Neutrophil (primary cell): ENCODE results near the gene FGFRL1.
"Not testable (repeated sequence)": the region's sequence is repeated elsewhere in the genome, so short reads cannot be mapped to it uniquely, and the experiment has no call there.

Experiments used
- H3K27ac ChIP-seq: fragments of 200-600 bp; sonication (generic); 2 replicates; pipeline ENCODE4 v1.5.1; 2016; ENCODE audit warnings: mild to moderate bottlenecking, moderate library complexity
- H3K27me3 ChIP-seq: fragments of 200-600 bp; sonication (generic); 2 replicates; pipeline ENCODE4 v1.6.0; 2016; ENCODE audit warnings: mild to moderate bottlenecking
- H3K36me3 ChIP-seq: fragments of 200-600 bp; sonication (generic); 2 replicates; pipeline ENCODE4 v1.5.1; 2017
- H3K4me1 ChIP-seq, 2 experiments: fragments of 200-600 bp in 1 of 2; sonication (generic) in 1 of 2; 1 replicate in 1 of 2; 2 replicates in 1 of 2; pipeline versions ENCODE4 v1.5.1 to v1.6.1; 2013 to 2016; ENCODE audit warnings: low read depth in 1 of 2, low read length in 1 of 2, mild to moderate bottlenecking in 1 of 2, moderate library complexity in 1 of 2; ENCODE audit not compliant: control insufficient read depth in 1 of 2, insufficient read depth in 1 of 2
- H3K4me3 ChIP-seq, 2 experiments: fragments of 200-600 bp in 1 of 2; sonication (generic) in 1 of 2; 1 replicate in 1 of 2; 2 replicates in 1 of 2; pipeline ENCODE4 v1.5.1; 2013 to 2016; ENCODE audit warnings: low read depth in 1 of 2, low read length in 1 of 2, mild to moderate bottlenecking in 1 of 2, moderate library complexity in 1 of 2
- H3K9me3 ChIP-seq: fragments of 200-600 bp; sonication (generic); 2 replicates; pipeline ENCODE4 v1.5.1; 2016
- CTCF ChIP-seq: fragments of 200-600 bp; sonication (generic); IDR thresholded peaks from 2 replicates; pipeline ENCODE4 v1.5.1; 2016; ENCODE audit warnings: antibody characterized with exemption

The FGFRL1 gene

GRCh38 chr4:1051472-1051871 is 40.0 kb downstream of the FGFRL1 start:
- Histone ChIP-seq H3K27ac (no peak overlapping the region), H3K27me3 (peaks cover 73% of the 10 kb centered on the region), H3K4me3 (no peak overlapping the region), H3K36me3 (no peaks in the 10 kb centered on the region), H3K9me3 (no peaks in the 10 kb centered on the region), H3K4me1 (no peaks in the 10 kb centered on the region)
- TF ChIP-seq CTCF: no peak

- TF ChIP-seq CTCF: no peak
- H3K27me3 ChIP-seq: peaks cover 73% of the 10 kb centered on the region
Observed at GRCh38 chr4:1052231-1052671, 40.8 kb downstream of the FGFRL1 start.

GRCh38 chr4:1053080-1053661 is 41.7 kb downstream of the FGFRL1 start:
- peaks cover 68% of the 10 kb centered on the region for H3K27me3 ChIP-seq
- no peak for TF ChIP-seq CTCF
- no peaks in the 10 kb centered on the region for H3K4me1 ChIP-seq
- no peak overlapping the region for H3K27ac ChIP-seq
- no peaks in the 10 kb centered on the region for H3K36me3 ChIP-seq
- H3K9me3 ChIP-seq: no peaks in the 10 kb centered on the region
- no peak overlapping the region for H3K4me3 ChIP-seq

More at GRCh38 chr4:1052231-1052671, 40.8 kb downstream of the FGFRL1 start:
- Histone ChIP-seq H3K4me3 (no peak overlapping the region), H3K36me3 (no peaks in the 10 kb centered on the region), H3K27ac (no peak overlapping the region), H3K4me1 (no peaks in the 10 kb centered on the region), H3K9me3 (no peaks in the 10 kb centered on the region)

- not testable (repeated sequence) for H3K4me1 ChIP-seq, H3K4me3 ChIP-seq, H3K36me3 ChIP-seq, H3K9me3 ChIP-seq, H3K27ac ChIP-seq
- H3K27me3 ChIP-seq: peaks cover 63% of the 10 kb centered on the region
Observed at GRCh38 chr4:1053891-1054290, 42.5 kb downstream of the FGFRL1 start.

GRCh38 chr4:1054696-1055242 is 43.3 kb downstream of the FGFRL1 start:
- not testable (repeated sequence) for H3K27ac ChIP-seq, H3K4me3 ChIP-seq, H3K36me3 ChIP-seq, H3K9me3 ChIP-seq, H3K4me1 ChIP-seq
- peaks cover 61% of the 10 kb centered on the region for H3K27me3 ChIP-seq

- not testable (repeated sequence) for H3K36me3 ChIP-seq, H3K27ac ChIP-seq, H3K4me3 ChIP-seq, H3K9me3 ChIP-seq, H3K4me1 ChIP-seq
- H3K27me3 ChIP-seq: peaks cover 61% of the 10 kb centered on the region
Observed at GRCh38 chr4:1055243-1055701, 43.8 kb downstream of the FGFRL1 start.

- H3K27ac ChIP-seq: no peak overlapping the region
- H3K4me1 ChIP-seq: no peaks in the 10 kb centered on the region
- H3K36me3 ChIP-seq: no peaks in the 10 kb centered on the region
- H3K27me3 ChIP-seq: peaks cover 59% of the 10 kb centered on the region
- no peak overlapping the region for H3K4me3 ChIP-seq
- H3K9me3 ChIP-seq: no peaks in the 10 kb centered on the region
- TF ChIP-seq CTCF: no peak
Observed at GRCh38 chr4:1055721-1056590, 44.5 kb downstream of the FGFRL1 start.
